Measurements from ENCODE around the gene SPRR5.

The SPRR5 gene

DNA sequence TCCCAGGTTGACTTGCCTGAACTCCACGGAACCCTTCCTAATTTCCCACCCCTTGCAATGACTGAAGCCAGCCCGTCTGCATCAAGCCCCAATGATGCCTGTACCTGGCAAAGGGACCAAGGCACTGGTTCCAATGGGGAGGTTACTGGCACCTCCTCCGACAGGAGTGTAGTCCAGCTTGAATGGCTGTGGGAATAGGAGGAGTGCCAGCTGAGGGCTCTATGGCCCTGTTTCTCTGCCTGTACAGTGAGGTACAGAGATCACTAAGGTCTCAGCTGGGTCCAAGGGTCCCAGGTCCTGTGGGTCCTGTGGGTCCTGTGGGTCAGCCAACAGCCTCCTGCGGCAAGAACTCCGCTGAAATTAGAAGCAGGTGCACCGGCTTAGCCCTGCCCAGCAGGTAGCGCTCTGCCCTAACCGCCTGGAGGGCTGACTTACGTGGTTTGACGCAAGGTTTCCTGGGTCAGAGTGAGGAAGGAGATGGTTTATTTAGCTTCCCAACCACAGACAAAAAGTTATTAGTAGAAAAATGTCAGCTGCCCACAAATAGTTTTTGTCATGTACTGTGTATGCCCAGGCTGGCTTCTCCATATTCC is 13.5 kb downstream of the SPRR5 start:
- no peak overlapping the region for H3K27ac ChIP-seq
- TF ChIP-seq, protein P1, sequence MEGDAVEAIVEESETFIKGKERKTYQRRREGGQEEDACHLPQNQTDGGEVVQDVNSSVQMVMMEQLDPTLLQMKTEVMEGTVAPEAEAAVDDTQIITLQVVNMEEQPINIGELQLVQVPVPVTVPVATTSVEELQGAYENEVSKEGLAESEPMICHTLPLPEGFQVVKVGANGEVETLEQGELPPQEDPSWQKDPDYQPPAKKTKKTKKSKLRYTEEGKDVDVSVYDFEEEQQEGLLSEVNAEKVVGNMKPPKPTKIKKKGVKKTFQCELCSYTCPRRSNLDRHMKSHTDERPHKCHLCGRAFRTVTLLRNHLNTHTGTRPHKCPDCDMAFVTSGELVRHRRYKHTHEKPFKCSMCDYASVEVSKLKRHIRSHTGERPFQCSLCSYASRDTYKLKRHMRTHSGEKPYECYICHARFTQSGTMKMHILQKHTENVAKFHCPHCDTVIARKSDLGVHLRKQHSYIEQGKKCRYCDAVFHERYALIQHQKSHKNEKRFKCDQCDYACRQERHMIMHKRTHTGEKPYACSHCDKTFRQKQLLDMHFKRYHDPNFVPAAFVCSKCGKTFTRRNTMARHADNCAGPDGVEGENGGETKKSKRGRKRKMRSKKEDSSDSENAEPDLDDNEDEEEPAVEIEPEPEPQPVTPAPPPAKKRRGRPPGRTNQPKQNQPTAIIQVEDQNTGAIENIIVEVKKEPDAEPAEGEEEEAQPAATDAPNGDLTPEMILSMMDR (IDR thresholded peaks at IDR 0.05), result peak; percentile 64
- TF ChIP-seq ZFX (IDR thresholded peaks at IDR 0.05; ENCODE audit: borderline replicate concordance), result no peak

DNA sequence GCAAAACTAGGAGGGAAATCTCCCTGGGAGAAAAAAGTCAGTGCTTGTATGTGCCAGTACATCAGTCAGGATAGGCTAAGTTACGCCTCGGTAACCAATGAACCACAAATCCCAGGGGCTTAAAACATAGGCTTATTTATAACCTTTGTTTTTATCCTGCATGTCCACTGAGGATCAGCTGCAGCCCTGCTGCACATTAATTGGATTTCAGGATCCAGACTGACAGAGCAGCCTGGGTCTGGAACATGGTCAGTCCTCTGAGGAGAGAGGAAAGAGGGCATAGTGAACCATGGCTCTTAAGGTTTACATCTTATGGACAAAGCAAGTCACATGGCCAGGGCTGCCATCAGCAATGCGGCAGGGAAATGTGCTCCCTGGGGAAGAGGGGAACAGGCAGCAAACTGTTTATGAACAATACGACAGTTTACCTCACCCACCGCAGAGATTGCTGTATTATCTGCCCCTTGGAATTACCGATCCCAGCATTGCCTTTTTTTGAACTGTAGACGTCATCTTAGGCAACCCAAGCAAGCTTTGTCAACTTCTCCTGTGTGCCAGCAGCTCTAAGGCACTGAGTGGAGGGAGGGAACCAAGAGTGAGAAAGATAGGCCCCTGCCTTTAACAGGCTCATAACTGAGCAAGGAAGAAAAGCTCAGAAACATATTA is 14.4 kb downstream of the SPRR5 start:
- TF ChIP-seq ZFX (IDR thresholded peaks at IDR 0.05; ENCODE audit: borderline replicate concordance), result no peak
- TF ChIP-seq, protein P1 (IDR thresholded peaks at IDR 0.05), result no peak
- no peak overlapping the region for H3K27ac ChIP-seq

DNA sequence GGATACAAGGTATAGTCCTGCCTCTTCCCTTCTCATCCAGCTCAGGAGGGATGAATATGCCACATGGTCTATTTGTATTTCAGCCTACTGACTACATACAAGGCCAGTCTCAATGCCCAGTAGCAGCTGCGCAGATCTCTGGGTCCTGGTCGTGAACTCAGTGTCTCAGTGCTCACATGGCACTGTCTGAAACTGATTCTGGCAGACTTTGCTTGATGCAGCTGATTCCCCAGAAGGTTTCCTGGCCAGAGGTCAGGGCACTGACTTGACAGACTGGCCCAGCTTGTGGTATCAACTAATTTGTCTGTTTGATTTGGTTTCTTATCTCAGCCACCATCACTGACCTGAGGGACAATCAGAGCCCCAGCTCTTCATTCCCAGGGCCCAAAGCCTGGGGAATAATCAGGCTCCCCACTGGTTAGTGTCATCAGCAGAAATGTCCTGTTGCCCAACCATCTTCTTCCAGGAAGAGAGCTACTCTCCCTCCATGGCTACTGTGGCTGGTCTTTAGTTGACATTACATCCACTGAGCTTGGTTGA is 15.9 kb downstream of the SPRR5 start:
- TF ChIP-seq, protein P1 (IDR thresholded peaks at IDR 0.05), result no peak
- no peak for TF ChIP-seq ZFX (IDR thresholded peaks at IDR 0.05; ENCODE audit: borderline replicate concordance)
- no peak overlapping the region for H3K27ac ChIP-seq

DNA sequence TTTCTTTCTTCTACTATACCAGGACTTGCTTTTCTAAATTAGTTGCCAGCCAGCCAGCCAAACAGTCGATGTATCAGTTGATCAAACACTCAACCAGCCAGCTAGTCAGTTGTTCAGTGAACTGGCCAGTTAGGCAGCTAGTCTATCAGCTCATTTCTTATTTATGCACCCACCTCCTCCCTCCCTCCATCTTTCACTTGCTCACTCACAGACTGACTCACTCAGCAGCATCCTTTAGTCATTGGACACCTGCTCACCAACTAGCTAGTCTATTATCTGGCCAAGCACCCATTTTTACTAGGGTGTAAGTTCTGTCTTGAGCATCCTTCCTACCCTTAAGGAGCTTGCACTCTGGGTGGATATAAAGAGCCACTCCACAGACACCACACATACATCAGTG is 17.5 kb downstream of the SPRR5 start:
- TF ChIP-seq ZFX (IDR thresholded peaks at IDR 0.05; ENCODE audit: borderline replicate concordance), result no peak
- TF ChIP-seq, protein P1 (IDR thresholded peaks at IDR 0.05), result no peak
- H3K27ac ChIP-seq, result no peak overlapping the region

DNA sequence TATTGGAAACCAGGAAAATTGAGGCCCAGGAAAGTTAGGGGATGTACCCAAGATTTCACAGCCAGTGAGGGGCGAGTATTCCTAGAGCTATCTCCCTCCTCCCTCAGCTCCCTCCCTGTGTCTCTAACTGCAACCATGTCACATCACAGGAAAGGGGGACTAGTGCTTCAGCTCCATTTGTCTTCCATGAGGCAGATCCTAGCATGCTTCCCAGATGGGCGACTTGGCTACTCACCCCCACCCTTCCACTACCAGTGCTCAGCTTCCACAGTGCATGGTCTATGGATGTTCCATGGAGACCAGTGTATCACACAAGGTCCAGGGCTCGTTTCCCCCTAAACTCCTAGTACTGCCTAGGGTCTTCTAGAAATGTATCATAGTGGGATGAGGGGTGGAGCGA is 18.8 kb downstream of the SPRR5 start:
- no peak overlapping the region for H3K27ac ChIP-seq
- no peak for TF ChIP-seq ZFX (IDR thresholded peaks at IDR 0.05; ENCODE audit: borderline replicate concordance)
- TF ChIP-seq, protein P1 (IDR thresholded peaks at IDR 0.05), result no peak

DNA sequence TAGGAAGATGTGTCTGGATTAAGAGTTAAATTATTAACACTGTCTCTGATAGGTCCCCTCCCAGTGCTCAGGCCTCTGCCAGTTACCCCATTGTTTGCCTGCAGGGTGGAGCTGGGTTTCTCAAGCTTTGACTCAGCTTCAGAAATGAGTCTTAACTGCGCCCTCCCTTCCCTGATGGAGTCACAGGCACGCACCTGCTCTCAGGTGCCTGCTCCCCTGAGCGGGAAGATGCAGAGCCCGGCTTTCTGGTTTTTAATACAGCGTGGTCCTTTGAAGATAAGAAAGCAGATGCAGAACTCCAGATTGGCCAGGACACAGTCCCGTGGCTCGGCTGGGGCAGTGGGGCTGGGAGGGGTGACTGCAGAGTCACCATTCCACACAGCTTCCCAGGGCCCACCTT is 20.2 kb downstream of the SPRR5 start:
- TF ChIP-seq, protein P1 (IDR thresholded peaks at IDR 0.05), result no peak
- TF ChIP-seq ZFX (IDR thresholded peaks at IDR 0.05; ENCODE audit: borderline replicate concordance), result no peak
- H3K27ac ChIP-seq, result no peak overlapping the region

DNA sequence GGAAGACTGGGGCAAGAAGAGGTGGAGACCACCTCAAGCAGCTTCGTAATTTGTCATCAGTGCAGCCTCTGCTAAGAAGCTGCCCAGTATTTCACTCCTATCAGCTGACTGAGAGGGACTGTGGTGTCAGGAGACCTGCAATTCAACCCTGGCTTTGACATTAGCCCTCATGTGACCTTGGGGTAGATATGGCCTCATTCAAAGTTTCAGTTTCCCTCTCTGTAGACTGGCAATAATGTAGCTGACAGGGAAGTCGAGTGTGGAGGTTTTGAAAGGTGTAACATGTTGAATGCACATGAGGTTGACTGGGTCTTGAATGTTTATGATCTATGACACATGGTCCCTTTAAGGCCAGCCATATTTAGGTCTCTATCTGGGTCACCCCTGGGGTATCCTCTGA is 21.2 kb downstream of the SPRR5 start:
- TF ChIP-seq ZFX (IDR thresholded peaks at IDR 0.05; ENCODE audit: borderline replicate concordance), result no peak
- TF ChIP-seq, protein P1 (IDR thresholded peaks at IDR 0.05), result no peak
- no peak overlapping the region for H3K27ac ChIP-seq

All from 22Rv1 (cell line).